ENCODE results near the gene AXDND1.

DNA sequence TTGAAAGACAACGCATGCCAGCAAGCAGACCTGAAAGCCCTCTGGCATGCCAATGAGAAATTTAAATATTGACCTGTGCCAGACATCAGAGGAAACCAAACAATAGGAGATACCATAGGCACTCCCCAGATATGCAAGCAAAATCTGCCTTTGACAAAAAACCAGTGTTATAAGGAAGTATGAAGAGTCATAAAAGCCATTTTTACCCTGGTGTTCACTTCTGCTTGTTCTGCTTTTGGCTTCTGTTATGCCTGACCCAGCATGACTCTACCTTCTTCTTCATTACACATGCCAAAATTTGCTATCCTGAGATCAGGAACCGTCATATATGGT lies 183.6 kb downstream of the AXDND1 start:
- TF ChIP-seq, protein P1, sequence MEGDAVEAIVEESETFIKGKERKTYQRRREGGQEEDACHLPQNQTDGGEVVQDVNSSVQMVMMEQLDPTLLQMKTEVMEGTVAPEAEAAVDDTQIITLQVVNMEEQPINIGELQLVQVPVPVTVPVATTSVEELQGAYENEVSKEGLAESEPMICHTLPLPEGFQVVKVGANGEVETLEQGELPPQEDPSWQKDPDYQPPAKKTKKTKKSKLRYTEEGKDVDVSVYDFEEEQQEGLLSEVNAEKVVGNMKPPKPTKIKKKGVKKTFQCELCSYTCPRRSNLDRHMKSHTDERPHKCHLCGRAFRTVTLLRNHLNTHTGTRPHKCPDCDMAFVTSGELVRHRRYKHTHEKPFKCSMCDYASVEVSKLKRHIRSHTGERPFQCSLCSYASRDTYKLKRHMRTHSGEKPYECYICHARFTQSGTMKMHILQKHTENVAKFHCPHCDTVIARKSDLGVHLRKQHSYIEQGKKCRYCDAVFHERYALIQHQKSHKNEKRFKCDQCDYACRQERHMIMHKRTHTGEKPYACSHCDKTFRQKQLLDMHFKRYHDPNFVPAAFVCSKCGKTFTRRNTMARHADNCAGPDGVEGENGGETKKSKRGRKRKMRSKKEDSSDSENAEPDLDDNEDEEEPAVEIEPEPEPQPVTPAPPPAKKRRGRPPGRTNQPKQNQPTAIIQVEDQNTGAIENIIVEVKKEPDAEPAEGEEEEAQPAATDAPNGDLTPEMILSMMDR (IDR thresholded peaks at IDR 0.05; ENCODE audit: insufficient read depth, low read depth, low read length) = no peak
- TF ChIP-seq EZH2 (IDR thresholded peaks at IDR 0.05; ENCODE audit: insufficient read depth, low read length) = no peak

All from astrocyte (in vitro differentiated cells and primary cell).